ENCODE measurements around the gene S100G. TPM values are rescaled to one million over a fixed set of nuclear protein-coding genes. Genes with fewer than 3 reads are reported as not detected.

The S100G gene
- total RNA-seq, 1 donor from 2014 or later, result not detected

DNA sequence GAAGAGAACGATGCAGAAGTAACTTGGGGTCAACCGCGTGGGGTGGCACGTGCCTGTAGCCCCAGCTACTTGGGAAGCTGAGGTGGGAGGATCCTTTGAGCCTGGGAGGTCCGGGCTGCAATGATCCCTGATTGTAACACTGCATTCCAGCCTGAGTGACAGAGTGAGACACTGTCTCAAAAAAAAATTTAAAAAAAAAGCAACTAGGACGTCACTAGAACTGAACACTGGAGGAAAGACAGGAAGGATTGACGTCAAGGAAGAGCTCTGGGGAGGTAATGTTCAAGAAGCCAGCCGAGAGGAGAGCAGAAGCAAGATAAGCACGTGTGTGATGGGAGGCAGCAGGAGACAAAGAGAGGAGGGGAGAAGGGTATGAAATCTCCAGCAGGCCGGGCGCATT, 28.7 kb downstream of the S100G start:
- no peak overlapping the region for H3K4me3 ChIP-seq (ENCODE audit: low read depth, low read length)
- no peak for TF ChIP-seq CTCF (conservative IDR thresholded peaks at IDR 0.05; ENCODE audit: low read depth, low read length)
- DNase-seq (ENCODE audit: low read depth), result no peak

DNA sequence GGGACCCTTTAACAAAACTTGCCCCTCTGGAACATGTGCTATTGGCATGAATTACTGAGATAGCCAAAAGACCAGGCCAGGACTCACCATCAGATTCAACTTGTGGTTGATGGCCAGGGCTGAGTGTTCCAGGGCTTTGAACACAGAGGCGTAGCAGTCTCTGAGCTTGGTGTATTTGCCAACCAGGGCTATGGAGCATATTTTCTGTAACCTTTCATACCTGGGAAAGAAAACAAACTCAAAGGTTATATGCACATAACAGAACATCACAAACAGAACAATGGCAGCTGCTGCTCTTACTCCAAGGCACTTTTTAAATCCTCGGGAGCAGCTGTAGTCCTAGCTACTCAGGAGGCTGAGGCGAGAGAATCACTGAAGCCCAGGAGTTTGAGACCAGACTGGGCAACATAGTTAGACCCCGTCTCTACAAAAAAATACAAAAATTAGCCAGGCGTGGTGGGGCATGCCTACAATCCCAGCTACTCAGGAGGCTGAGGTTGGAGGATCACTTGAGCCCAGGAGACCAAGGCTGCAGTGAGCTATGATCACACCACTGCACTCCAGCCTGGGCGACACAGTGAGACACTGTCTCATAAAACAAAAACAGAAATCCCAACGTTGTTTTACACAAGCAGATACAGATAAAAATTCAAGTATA, 33.2 kb downstream of the S100G start:
- no peak for DNase-seq (ENCODE audit: low read depth)
- TF ChIP-seq CTCF (conservative IDR thresholded peaks at IDR 0.05; ENCODE audit: low read depth, low read length), result no peak
- no peak overlapping the region for H3K4me3 ChIP-seq (ENCODE audit: low read depth, low read length)

GRCh38 chrX:16687514-16687913, 37.6 kb downstream of the S100G start:
- no peak overlapping the region for H3K4me3 ChIP-seq (ENCODE audit: low read depth, low read length)
- DNase-seq (ENCODE audit: low read depth), result no peak
- no peak for TF ChIP-seq CTCF (conservative IDR thresholded peaks at IDR 0.05; ENCODE audit: low read depth, low read length)

DNA sequence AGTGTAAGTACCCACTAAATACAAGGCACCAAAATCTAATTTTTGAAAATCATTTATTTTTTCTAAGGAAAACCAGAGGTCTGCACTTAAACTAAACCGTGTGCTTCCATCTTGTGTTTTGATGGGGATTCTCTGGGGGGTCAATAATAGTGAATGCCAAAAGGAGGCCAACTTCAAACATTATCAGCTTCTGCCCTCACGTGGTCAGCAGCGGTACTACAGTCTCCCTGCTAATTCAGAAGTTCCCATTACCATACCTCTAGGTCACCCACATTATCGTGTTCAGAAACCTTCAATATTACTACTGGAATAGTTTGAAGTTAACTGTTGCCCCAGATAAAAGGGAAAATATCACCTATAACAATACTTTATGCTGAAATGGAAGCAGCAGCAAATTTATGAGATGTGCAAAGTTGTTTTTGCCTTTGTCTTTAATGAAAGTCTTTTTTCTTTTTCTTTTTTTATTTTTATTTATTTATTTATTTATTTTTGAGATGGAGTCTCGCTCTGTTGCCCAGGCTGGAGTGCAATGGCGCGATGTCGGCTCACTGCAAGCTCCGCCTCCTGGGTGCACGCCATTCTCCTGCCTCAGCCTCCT, 45.2 kb downstream of the S100G start:
- no peak overlapping the region for H3K4me3 ChIP-seq (ENCODE audit: low read depth, low read length)
- TF ChIP-seq CTCF (conservative IDR thresholded peaks at IDR 0.05; ENCODE audit: low read depth, low read length), result peak; percentile 66
- DNase-seq (ENCODE audit: low read depth), result no peak

- H3K4me3 ChIP-seq (ENCODE audit: low read depth, low read length), result no peak overlapping the region
- DNase-seq (ENCODE audit: low read depth), result no peak
- TF ChIP-seq CTCF (conservative IDR thresholded peaks at IDR 0.05; ENCODE audit: low read depth, low read length), result no peak
These were observed 47.0 kb downstream of the S100G start for GRCh38 chrX:16696956-16697355.

- H3K4me3 ChIP-seq (ENCODE audit: low read depth, low read length), result no peak overlapping the region
- TF ChIP-seq CTCF (conservative IDR thresholded peaks at IDR 0.05; ENCODE audit: low read depth, low read length), result no peak
- no peak for DNase-seq (ENCODE audit: low read depth)
These were observed 49.4 kb downstream of the S100G start for GRCh38 chrX:16699389-16699788.

- no peak for DNase-seq (ENCODE audit: low read depth)
- no peak overlapping the region for H3K4me3 ChIP-seq (ENCODE audit: low read depth, low read length)
- no peak for TF ChIP-seq CTCF (conservative IDR thresholded peaks at IDR 0.05; ENCODE audit: low read depth, low read length)
These were observed 50.8 kb downstream of the S100G start for GRCh38 chrX:16700734-16701133.

Data from epithelial cell of proximal tubule (primary cell).